K562 (cell line): ENCODE measurements around the gene RAB5A. TPM values are rescaled to one million over a fixed set of nuclear protein-coding genes. Genes with fewer than 3 reads are reported as not detected.

ENCODE experiments used
- DDX20 ChIP-seq: fragments of 450-650 bp; IDR thresholded peaks from 2 replicates; pipeline ENCODE4 v1.6.1; 2016; ENCODE audit warnings: missing genetic modification characterization, low read depth, mild to moderate bottlenecking, missing compliant biosample characterization, moderate library complexity
- DIDO1 ChIP-seq: fragments of 450-650 bp; IDR thresholded peaks from 2 replicates; pipeline ENCODE4 v1.6.1; 2016; ENCODE audit warnings: low read depth, missing biosample characterization, missing genetic modification characterization
- FOXP1 ChIP-seq: sonication (generic); formaldehyde crosslinking; IDR thresholded peaks from 2 replicates; pipeline ENCODE4 v1.8.0; 2022; ENCODE audit warnings: mild to moderate bottlenecking, missing genetic modification reagents
- HMG20A ChIP-seq: fragments of 450-650 bp; formaldehyde crosslinking; conservative IDR thresholded peaks from 2 replicates; pipeline ENCODE4 v1.4.0; 2020; ENCODE audit warnings: mild to moderate bottlenecking, mixed read lengths
- HMGN3 ChIP-seq: IDR thresholded peaks from 2 replicates; pipeline ENCODE4 v1.6.1; 2011; ENCODE audit warnings: borderline replicate concordance, low read depth, mild to moderate bottlenecking, mixed read lengths, low read length; ENCODE audit not compliant: insufficient read length; ENCODE audit errors: extremely low read depth
- HOMEZ ChIP-seq: fragments of 250-450 bp; sonication (Bioruptor Pico); IDR thresholded peaks from 2 replicates; pipeline ENCODE4 v1.4.0; 2020; ENCODE audit warnings: mild to moderate bottlenecking, moderate library complexity
- KAT8 ChIP-seq: fragments of 450-650 bp; IDR thresholded peaks from 2 replicates; pipeline ENCODE4 v1.6.1; 2016; ENCODE audit warnings: low read depth, mild to moderate bottlenecking
- MBD2 ChIP-seq: sonication (generic); IDR thresholded peaks from 2 replicates; pipeline ENCODE4 v1.6.1; 2016; ENCODE audit warnings: low read depth, borderline replicate concordance
- MED1 ChIP-seq: sonication (generic); formaldehyde crosslinking; IDR thresholded peaks from 2 replicates; pipeline ENCODE4 v1.8.1; 2023; ENCODE audit warnings: missing genetic modification reagents, borderline replicate concordance
- PCBP2 ChIP-seq: fragments of 200-400 bp; formaldehyde crosslinking; IDR thresholded peaks from 2 replicates; pipeline ENCODE4 v1.6.1; 2018; ENCODE audit warnings: low read length, low read depth, mild to moderate bottlenecking, moderate library complexity; ENCODE audit not compliant: poor library complexity, severe bottlenecking
- PTBP1 ChIP-seq: fragments of 200-400 bp; formaldehyde crosslinking; IDR thresholded peaks from 2 replicates; pipeline ENCODE4 v1.6.1; 2017; ENCODE audit warnings: low read depth, low read length
- PYGO2 ChIP-seq: fragments of 450-650 bp; IDR thresholded peaks from 2 replicates; pipeline ENCODE4 v1.6.1; 2016; ENCODE audit warnings: mild to moderate bottlenecking, missing genetic modification characterization, moderate library complexity, missing compliant biosample characterization
- STAT5A ChIP-seq: IDR thresholded peaks from 2 replicates; pipeline ENCODE4 v1.6.1; 2012; ENCODE audit warnings: low read length, inconsistent platforms, borderline replicate concordance
- TCFL5 ChIP-seq: fragments of 250-450 bp; sonication (Bioruptor Pico); conservative IDR thresholded peaks from 2 replicates; pipeline ENCODE4 v1.6.1; 2021; ENCODE audit warnings: mild to moderate bottlenecking, moderate library complexity, matching md5 sums
- ZBTB33 ChIP-seq: sonication (generic); formaldehyde crosslinking; IDR thresholded peaks from 2 replicates; pipeline ENCODE4 v1.8.1; 2023; ENCODE audit warnings: mild to moderate bottlenecking, missing genetic modification reagents
- ZNF174 ChIP-seq: fragments of 250-450 bp; sonication (Bioruptor Pico); IDR thresholded peaks from 2 replicates; pipeline ENCODE4 v1.4.0; 2020; ENCODE audit warnings: mild to moderate bottlenecking
- ZNF184 ChIP-seq: sonication (generic); formaldehyde crosslinking; IDR thresholded peaks from 2 replicates; pipeline ENCODE4 v1.5.0; 2020; ENCODE audit warnings: missing genetic modification reagents
- ZNF23 ChIP-seq: fragments of 250-450 bp; sonication (Bioruptor Pico); IDR thresholded peaks from 2 replicates; pipeline ENCODE4 v1.4.0; 2020; ENCODE audit warnings: mild to moderate bottlenecking
- polyA plus RNA-seq, 8 experiments: library from polyadenylated mRNA; depleted of rRNA in 4 of 8; stranded (reverse) in 5 of 8; unstranded in 3 of 8; fragments of >200 nt; fragmentation: Nextera tagmentation in 2 of 8; fragmentation: Illumina TruSeq in 1 of 8; extraction: Ambion mirVana in 2 of 8; extraction: Trizol in 1 of 8; gene quantifications; 2 replicates each; pipeline versions ENCODE4 v1.2.1 to v1.2.3, GENCODE V29; 2011 to 2014; ENCODE audit warnings: inconsistent platforms in 1 of 8, missing spikeins in 1 of 8
- total RNA-seq, 7 experiments: library from RNA; depleted of rRNA in 6 of 7; stranded (reverse); fragments of >200 nt in 6 of 7; fragmentation: Illumina TruSeq in 2 of 7; extraction: Trizol in 2 of 7; gene quantifications; 2 replicates each; pipeline versions ENCODE4 v1.2.1 to v1.2.3, GENCODE V29; 2011 to 2021; ENCODE audit warnings: low replicate concordance in 1 of 7

Gene RAB5A
- total and polyA plus RNA-seq, 9 of the 15 experiments (the other 6 are each of a cell fraction or from before 2014, with no cell fraction given) = 28.3 to 64.2 (median 49.0) TPM

- TF ChIP-seq HMGN3 (no peak), DDX20 (tag) (no peak), PYGO2 (tag) (peak; percentile 45; the same call in 1 of the 2 replicates), MED1 (CRISPR knock-in tag) (no peak), HMG20A (CRISPR knock-in tag) (no peak), MBD2 (no peak), TCFL5 (CRISPR knock-in tag) (no peak), ZNF23 (CRISPR knock-in tag) (no peak), ZNF174 (CRISPR knock-in tag) (no peak), DIDO1 (no peak), HOMEZ (CRISPR knock-in tag) (no peak), PCBP2 (no peak), STAT5A (no peak), ZBTB33 (CRISPR knock-in tag) (no peak), FOXP1 (CRISPR knock-in tag) (0 out of 2 replicates have a peak, but pooled peaks have one; percentile 36), ZNF184 (CRISPR knock-in tag) (no peak), KAT8 (no peak), PTBP1 (peak; percentile 74; the same call in 1 of the 2 replicates)
- TF ChIP-seq, all 486 proteins: peak for 95
Measured at GRCh38 chr3:19934098-19934566, 12.8 kb upstream of the RAB5A start, which contains the start of gene EFHB (continued).
